B cell (primary cell): ENCODE results near the gene AFF1.

ENCODE experiments used
- EZH2 ChIP-seq: IDR thresholded peaks from 2 replicates; pipeline ENCODE4 v1.6.1; 2012; ENCODE audit warnings: borderline replicate concordance, low read depth, mild to moderate bottlenecking, moderate library complexity, low read length; ENCODE audit not compliant: insufficient read depth, poor library complexity, severe bottlenecking
- TF ChIP-seq, protein P1 (sequence below): fragments of 200-600 bp; IDR thresholded peaks from one replicate; pipeline ENCODE4 v1.8.0; 2022; ENCODE audit warnings: antibody characterized with exemption, mild to moderate bottlenecking

DNA sequence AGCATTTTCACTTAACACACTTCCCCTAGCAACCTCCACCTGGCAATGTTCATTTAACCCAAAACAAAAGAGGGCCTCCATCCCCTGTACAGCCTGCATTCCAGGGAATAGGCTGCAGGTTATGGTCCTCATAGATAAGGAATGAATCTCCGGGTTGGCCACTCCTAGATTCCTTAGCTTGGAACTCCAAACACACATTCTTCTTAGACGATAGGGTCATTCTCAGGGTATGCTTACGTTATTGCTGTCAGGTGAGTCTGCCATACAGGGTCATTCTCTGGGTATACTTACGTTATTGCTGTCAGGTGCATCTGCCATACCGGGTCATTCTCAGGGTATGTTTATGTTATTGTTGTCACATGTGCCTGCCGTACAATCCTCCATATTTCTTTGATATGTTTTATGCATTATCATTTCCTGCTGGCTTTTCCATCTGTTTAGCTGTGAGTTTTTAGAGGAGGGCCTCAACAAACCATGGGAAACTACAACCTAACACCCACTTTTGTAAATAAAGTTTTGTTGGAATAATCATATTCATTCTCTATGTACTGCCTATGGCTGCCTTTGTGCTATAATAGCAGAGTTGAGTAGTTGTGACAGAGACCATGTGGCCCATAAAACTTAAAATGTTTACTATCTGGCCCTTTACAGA lies 8.2 kb upstream of the AFF1 start:
- TF ChIP-seq EZH2, result no peak
- TF ChIP-seq, protein P1, sequence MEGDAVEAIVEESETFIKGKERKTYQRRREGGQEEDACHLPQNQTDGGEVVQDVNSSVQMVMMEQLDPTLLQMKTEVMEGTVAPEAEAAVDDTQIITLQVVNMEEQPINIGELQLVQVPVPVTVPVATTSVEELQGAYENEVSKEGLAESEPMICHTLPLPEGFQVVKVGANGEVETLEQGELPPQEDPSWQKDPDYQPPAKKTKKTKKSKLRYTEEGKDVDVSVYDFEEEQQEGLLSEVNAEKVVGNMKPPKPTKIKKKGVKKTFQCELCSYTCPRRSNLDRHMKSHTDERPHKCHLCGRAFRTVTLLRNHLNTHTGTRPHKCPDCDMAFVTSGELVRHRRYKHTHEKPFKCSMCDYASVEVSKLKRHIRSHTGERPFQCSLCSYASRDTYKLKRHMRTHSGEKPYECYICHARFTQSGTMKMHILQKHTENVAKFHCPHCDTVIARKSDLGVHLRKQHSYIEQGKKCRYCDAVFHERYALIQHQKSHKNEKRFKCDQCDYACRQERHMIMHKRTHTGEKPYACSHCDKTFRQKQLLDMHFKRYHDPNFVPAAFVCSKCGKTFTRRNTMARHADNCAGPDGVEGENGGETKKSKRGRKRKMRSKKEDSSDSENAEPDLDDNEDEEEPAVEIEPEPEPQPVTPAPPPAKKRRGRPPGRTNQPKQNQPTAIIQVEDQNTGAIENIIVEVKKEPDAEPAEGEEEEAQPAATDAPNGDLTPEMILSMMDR, result no peak
